Astrocyte (in vitro differentiated cells and primary cell): Measurements from ENCODE around the gene SPRR1A.

Source experiments
- CTCF ChIP-seq: IDR thresholded peaks from 2 replicates; pipeline ENCODE4 v1.5.1; 2011; ENCODE audit warnings: low read depth, mild to moderate bottlenecking, inconsistent platforms, low read length, moderate library complexity; ENCODE audit not compliant: insufficient read depth
- EZH2 ChIP-seq: IDR thresholded peaks from 2 replicates; pipeline ENCODE4 v1.6.1; 2012; ENCODE audit warnings: mild to moderate bottlenecking, low read length, inconsistent platforms; ENCODE audit not compliant: insufficient read depth

- TF ChIP-seq EZH2 (no peak), CTCF (no peak)
Measured at GRCh38 chr1:152951711-152952110, 32.2 kb upstream of the SPRR1A start.
